GM19023 (cell line): ENCODE results near the gene SLCO2B1.

Experiments used
- ATAC-seq: cut with Tn5 transposase; IDR thresholded peaks from one replicate; pipeline ENCODE4 v1.9.1; 2021; ENCODE audit warnings: mild to moderate bottlenecking, moderate library complexity; ENCODE audit not compliant: unreplicated experiment

Gene SLCO2B1

DNA sequence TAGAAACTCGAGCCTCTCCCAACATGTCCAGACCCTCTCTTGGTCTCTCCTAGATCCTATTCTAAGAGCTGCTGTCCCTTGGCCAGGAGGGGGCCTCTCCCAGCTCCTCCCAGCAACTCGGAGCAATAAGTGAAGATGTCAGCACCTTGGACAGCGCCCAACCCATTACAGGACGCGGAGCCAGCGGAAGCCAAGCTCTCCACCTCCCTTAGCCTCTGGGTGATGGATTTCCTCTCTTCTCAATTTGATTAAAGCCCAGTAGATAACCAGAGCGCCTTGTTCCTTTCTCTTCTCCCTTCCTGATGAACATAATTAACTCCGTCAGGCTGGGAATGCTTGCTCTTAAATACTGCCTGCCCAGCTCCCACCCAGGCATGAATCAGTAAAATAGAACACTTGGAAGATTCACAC lies 63.5 kb downstream of the SLCO2B1 start:
- ATAC-seq, result no peak

DNA sequence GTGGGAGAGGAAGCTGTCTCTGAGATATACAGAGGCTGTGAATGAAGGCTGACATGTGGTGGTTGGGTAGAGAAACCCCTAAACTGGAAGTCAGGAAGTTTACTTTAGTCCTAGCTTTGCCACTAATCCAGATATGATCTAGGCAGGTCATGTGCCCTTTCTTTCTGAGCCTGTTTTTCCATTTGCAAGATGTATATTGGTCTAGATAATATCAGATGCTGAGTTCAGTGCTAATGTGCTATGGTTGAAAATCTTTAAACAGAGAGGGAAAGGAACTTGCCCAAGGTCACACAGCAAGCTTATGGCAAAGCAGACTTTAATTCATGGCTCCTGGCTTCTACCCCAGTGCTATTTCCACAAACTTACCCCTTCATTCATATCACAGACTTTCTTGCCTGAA lies 63.9 kb downstream of the SLCO2B1 start:
- no peak for ATAC-seq

DNA sequence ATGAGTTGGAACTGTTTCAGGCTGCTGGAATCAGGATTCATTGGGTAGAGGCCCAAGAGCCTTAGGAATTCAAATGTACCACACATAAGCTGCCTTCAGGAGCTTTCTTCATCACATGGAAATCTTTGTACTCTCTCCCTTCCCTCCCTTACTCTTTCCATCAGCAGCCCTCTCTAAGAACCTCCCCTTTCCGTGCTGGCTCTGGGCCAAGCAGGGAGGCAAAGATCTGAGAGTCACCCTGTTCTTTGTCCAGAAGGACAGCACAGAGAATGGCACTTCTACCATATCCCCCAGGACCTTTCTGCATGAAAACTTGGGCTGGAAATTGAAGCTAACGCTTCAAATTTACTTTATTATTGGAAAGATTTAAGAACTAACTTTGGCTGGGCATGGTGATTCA lies 69.0 kb downstream of the SLCO2B1 start:
- no peak for ATAC-seq

DNA sequence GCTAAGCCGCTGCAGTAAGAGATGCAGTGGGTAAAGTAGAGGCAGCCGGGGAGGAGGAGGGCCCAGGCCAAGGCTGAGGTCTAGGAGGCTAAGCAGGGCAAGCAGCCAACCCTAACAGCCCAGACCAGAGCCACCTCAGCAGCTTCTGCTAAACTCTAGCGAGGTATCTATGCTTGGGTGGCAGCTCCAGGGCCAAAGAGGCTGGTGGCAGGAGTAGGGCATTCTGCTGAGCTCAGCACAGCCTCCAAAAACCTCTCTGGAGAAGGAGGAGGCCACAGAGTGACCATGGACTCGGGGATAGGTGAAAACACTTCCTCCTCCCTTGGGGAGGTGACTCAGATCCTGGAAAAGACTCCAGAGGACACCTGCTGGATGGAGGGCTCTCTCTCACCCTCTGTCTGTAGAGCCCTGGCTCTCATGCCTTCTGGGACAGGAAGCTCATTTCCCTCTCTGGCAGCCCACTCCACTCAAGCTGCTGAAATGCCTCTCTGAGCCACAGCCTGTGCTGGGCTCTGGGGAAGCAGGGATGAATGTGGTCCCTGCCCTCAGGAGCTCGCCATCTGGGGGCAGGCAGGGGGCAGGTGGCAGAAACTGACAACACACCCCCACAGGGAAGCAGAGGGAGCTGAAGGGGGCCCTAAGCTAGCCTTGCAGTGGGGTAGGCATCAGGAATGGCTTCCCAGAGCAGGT lies 73.2 kb downstream of the SLCO2B1 start:
- ATAC-seq, result no peak

DNA sequence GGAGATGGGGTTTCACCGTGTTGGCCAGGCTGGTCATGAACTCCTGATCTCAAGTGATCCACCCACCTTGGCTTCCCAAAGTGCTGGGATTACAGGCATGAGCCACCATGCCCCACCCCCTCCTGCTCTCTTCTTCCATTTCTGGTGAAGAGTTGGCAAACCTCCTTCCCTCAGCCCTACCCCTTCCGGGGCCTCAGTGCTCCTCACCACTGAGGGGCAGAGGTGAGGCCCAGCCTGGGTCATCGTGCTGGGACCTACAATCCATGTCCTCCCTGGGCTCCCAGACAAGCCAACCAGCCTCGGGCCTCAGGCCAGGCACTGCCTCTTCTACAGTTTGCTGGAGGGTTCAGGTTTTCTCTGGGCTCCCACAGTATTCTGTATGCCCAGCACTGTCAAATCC lies 74.9 kb downstream of the SLCO2B1 start:
- no peak for ATAC-seq

DNA sequence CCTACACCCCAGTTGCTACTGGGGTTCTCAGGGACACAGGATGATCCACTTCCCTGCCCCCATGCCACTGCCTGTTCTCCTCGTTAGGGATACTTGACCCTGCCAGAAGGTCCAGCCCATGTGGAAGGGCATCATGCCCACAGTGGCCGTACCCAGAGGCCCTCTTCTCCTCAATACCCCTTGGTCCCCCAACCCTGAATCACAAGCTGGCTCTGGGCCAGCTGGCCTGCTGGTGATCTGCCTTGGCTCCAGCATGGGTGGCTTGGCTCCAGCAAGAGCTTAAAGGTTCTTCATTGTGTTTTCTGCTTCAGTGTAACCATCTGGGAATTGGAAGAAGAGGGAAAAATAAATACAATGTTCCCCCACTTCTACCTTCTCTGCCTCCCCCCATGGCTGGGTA lies 78.6 kb downstream of the SLCO2B1 start:
- no peak for ATAC-seq

DNA sequence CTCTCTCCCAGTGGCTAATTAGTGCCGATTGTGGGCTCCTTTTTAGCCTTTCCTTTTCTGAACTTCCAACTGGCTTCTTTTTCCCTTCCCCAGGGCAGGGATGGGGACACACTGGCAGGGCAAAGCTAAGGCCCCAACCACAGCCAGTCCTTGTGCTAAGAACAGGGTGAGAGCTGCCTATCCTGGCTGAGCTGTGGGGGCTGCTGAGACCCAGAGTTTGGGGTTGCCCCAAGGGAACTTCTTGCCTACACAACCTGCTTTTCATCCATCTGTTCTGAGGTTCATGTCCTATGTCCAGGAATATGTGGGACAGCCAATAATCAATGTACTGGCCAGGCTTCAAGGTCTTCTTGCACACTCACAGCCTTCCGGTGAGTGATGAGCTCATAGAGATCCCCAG lies 79.7 kb downstream of the SLCO2B1 start:
- ATAC-seq, result no peak

DNA sequence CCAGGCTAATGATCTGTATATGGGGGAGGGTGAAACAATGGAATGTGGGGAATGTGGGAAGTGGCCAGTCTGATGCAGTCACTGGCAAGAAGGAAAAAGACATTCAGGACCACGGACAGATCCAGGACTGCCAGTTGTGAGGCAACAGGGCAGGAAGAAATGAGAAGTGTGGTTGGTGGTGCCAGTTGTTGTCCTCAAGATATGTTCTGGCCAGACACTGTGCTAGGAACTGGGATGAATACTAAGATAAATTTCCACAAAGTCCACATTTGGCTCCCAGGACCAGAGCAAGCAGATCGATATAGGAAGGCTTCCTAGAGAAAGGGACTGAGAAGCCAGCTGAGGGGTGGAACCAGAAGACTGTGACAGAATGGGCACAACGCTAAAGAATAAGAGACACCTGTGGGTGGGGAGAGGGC lies 82.9 kb downstream of the SLCO2B1 start:
- no peak for ATAC-seq

DNA sequence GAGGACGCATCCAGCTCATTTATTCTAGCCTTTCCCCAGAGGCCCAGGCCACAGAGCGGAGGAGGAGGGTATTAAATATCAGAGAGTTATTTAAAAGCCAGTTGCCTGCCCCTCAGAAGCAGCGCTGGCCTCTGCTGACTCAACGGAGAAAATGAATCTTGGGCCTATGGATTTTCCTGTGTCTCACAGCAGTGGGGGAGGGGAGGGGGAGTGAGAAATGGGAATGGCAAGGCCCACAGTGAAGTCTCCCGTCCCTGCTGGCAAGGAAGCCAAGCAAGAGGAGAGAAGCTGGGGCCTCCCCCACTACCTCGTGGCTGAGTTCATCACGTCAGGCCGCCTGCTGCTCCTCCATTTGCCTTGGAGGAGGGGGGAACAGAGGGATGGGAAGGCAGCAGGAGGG lies 85.2 kb downstream of the SLCO2B1 start:
- ATAC-seq, result no peak

DNA sequence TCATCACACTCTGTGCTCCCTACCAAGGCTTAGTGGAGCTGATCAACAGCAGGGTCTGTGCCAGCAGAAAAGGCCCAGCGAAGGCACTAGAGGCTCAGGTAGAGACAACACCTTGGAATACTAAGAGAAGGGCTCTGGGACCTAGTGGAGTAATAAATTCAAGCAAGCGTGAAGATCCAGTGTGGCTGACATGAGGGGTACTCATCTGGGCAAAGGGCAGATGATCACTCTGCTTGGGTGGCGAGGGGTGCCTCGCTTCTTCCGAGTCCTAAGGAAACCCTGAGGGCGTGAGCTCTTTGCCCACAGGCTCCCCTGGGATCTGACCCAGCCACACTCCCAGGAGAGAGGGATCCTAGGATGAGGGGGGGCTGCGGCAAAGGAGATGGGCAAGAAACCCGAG lies 86.1 kb downstream of the SLCO2B1 start:
- ATAC-seq, result no peak

DNA sequence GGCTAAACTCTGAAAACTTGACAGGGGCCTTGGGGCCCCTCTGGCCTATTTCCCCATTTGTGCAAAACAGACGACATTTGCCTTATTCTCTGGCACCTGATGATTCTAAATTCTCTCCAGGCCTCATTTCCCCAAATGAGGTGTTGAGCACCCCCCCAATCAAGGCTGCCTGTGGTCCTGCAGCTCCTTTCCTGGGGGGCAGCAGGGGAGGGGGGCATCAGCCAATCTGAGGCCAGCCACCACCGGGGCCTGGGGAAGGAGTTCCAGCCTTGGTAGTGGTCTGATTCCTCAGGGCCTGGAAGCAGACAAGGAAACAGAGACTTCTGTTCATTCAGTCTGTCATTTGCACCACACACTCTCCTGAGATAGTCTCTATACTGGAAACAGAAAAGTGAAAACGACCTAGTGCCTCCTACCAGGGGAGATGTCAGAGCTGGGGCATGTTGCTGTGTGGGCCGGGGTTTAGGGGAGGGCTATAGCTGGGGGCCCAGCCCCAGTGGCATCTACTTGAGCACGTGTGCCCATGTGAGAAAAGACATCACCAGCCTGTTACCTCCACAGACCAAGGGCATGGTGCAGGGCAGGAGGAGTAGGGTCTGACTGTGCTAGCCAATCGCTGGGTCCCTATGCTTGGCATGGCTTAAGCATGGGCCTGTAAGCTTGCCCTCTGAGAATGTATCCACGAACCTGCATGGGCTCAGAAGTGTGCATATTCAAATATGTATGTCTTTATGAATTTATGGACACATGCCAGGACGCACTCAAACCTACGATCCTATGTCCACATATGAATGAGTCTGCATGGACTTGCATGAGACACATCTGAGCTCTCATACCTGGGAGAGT lies 87.9 kb downstream of the SLCO2B1 start:
- no peak for ATAC-seq

DNA sequence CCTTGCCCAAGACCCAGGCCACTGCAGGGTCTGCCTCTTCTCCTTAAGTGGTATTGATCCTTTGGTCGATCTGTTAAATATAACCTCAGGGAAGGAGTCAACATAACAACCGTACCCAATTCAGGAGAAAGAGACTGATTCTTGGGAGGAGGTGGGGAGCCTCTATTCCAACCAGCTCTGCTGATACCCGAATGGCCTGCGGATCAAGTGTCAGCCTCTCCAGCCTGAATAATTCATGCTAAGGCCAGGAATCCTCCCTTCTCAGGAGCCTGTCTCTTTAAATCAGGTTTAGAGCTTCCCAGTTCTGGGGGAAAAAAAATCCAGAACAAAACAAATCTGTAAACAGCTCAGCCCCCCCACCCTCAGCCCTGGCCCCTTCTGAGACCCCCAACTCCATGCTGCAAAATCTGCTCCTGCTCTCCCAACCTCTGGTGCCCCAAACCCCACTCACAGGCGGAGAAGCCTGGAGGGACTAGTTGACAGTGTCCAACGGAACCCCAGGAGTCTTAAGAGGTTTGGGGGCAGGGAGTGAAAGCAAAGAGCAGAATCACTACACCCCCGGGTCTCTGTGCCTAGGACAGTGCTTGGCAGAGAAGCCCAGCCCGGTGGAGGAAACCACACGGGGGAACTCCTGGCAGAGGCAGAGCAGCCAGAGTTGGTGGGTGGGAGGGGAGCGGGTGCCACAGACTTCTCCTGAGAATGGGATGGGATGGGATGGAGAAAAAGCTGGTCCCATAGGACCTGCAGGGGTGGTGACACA lies 88.8 kb downstream of the SLCO2B1 start:
- ATAC-seq, result no peak

DNA sequence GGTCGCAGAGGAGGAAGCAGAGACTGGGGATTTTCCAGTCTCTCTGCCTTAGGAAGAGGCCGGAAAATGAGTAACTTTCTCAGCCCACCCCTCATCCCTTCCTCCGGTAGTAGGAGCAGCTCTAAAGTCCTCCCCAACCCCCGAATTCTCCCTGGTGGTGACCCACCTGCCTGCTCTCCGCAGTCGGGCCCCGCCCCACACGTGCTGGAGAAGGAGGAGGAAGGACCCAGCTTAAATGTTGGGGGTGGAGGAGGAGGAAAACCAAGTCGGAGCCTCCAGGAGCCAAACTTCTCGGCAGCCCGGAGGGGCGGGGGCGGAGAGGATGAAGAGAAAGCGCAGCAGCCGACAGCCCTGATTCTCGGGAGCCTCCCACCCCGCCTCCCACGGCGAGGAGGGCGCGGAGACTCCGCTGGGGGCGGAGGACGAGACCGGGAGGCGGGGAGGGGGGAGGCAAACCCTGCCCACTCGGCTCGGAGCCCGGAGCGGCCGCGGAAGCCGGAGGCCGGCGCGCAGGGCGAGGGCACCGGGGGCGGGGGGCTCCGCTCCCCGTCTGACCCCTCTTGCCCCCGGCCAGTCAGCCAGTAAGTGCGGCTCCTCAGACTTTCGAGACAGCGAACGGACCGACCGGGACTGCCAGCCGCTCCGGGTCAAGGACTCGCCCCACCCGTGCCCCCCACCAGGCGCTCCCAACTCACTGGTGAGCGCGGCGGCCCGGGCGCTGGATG lies 89.6 kb downstream of the SLCO2B1 start, which contains the start of gene TPBGL:
TSS of gene TPBGL (plus strand) at position 464 of the 725 bp plus-strand sequence. CDS start 276 bp downstream, outside the sequence.
- no peak for ATAC-seq

DNA sequence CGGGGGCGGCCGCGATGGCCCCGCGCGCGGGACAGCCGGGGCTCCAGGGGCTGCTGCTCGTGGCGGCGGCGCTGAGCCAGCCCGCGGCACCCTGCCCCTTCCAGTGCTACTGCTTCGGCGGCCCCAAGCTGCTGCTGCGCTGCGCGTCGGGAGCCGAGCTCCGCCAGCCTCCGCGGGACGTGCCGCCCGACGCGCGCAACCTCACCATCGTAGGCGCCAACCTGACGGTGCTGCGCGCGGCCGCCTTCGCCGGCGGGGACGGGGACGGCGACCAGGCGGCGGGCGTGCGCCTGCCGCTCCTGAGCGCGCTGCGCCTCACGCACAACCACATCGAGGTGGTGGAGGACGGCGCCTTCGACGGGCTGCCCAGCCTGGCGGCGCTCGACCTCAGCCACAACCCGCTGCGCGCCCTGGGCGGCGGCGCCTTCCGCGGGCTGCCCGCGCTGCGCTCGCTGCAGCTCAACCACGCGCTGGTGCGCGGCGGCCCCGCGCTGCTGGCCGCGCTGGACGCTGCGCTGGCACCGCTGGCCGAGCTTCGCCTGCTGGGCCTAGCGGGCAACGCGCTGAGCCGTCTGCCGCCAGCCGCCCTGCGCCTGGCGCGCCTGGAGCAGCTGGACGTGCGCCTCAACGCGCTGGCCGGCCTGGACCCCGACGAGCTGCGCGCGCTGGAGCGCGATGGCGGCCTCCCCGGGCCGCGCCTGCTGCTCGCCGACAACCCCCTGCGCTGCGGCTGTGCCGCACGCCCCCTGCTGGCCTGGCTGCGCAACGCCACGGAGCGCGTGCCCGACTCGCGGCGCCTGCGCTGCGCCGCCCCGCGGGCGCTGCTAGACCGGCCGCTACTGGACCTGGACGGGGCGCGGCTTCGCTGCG lies 90.4 kb downstream of the SLCO2B1 start:
- ATAC-seq, result peak; percentile 90

DNA sequence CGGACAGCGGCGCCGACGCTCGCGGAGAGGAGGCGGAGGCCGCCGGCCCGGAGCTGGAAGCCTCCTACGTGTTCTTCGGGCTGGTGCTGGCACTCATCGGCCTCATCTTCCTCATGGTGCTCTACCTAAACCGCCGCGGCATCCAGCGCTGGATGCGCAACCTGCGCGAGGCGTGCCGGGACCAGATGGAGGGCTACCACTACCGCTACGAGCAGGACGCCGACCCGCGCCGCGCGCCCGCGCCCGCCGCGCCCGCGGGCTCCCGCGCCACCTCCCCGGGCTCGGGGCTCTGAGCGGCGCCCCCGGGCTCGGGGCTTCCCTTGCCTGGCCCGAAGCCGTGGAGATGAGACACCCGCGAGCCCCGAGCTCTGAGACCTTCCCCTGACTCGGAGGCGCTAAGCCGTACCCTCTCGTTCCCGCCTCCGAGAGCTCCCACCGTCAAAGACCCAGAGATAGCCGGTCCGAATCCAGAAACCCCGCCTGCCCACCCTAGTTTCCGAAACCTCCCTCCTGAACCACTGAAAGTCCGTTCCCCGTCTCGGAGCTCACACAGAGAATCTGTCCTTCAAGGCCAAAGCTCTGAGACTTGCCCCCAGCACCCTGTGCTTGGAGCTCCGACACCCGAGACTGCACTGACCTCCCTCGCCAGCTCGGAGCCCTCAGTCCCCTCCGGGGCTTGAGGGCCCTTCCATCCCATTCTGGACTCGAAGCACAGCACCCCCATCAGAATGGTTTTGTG lies 91.2 kb downstream of the SLCO2B1 start:
- peak; percentile 22 for ATAC-seq

DNA sequence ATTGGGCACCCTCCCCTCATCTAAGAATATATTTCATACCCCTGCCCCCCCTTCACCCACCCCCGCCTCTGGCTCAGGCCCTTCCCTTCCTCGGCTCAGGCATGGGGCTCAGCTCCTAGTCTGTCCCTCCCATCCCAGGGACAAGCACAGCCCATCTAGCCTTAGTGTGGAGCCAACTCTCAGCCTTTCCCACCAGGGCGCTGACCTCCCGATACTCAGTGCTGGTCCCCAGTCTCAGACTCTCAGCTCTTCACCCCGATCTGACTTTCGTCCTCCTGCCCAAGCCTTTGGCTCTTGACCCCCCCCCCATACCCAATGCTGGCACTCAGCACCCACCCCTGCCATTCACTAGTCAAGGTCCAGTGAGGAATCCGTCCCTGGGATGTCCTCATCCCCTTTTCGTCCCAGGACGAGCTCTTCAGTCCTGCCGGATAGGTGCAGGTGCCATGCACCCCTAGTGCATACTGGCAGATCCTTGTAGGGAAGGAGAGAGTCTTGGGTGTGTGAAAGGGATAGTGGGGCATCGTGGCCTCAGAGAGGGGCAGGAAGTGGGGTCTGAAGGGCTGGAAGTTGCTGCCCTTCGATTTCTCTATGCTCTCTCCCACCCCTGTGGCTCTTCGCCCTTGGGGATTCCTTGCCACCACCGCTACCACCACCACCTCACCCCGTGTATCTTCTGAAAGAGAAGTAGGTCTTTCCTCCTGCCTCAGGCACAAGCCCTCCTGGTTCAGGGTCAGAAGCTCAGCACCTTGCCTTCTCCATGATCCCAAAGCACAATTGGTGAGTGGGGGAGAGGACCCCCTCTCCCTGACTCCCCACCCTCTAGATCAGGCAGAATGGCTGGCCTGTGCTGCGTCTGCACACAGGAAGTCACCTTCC lies 92.1 kb downstream of the SLCO2B1 start:
- ATAC-seq, result no peak

DNA sequence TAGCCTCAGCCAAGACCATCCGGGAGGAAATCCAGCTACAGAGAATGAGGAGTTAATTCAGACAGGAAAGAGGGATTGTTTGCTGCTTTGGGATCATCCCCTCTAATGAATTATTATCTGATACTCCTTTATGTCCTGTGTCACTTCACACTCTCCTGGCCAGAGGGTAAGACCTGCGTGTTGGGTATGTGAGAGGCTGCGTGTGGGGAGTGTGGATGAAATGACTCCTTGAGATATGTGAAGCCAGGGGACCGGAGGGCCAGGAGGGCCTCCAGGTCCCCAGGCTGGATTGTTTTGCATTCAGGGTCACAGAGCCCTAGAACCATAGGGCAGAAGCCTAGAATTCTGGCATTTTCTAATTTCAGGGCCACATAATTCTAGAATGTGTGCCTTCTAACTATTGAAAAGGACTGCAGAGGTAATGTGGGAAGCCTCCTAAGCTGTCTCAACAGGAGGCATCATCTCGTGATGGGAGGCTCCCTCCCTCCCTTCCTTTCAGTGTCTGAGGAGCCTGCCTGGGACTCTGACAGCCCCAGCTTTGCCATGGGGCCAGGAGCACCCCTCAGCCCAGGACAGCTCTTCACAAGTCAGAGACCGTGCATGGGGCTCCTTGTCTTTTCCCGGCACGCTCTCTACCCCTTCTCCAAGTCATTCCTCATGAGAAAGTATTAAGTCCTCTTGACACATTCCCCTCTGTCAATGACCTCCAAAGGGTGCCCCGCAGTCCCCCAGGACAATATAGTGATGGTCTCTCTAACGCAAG lies 93.3 kb downstream of the SLCO2B1 start:
- no peak for ATAC-seq
